WTC11 (cell line): ENCODE results near the gene SPI1. TPM values are rescaled to one million over a fixed set of nuclear protein-coding genes. Genes with fewer than 3 reads are reported as not detected.
A peak's percentile ranks its signal among the peaks of the same experiment; 100 is the strongest.

Source experiments
- CBFB ChIP-seq: sonication (generic); formaldehyde crosslinking; IDR thresholded peaks from 2 replicates; pipeline ENCODE4 v1.8.1; 2022; ENCODE audit warnings: mild to moderate bottlenecking, low read depth, missing genetic modification reagents
- CREM ChIP-seq: sonication (generic); formaldehyde crosslinking; IDR thresholded peaks from 2 replicates; pipeline ENCODE4 v1.8.1; 2022; ENCODE audit warnings: mild to moderate bottlenecking, missing genetic modification reagents, moderate library complexity
- ESRRA ChIP-seq: sonication (generic); formaldehyde crosslinking; IDR thresholded peaks from 2 replicates; pipeline ENCODE4 v1.8.1; 2022; ENCODE audit warnings: mild to moderate bottlenecking, missing genetic modification reagents, borderline replicate concordance
- GABPB1 ChIP-seq: sonication (generic); formaldehyde crosslinking; IDR thresholded peaks from 2 replicates; pipeline ENCODE4 v1.8.1; 2023; ENCODE audit warnings: mild to moderate bottlenecking, missing genetic modification reagents
- KAT7 ChIP-seq: sonication (generic); formaldehyde crosslinking; IDR thresholded peaks from 2 replicates; pipeline ENCODE4 v1.8.1; 2023; ENCODE audit warnings: missing genetic modification reagents, mild to moderate bottlenecking, borderline replicate concordance
- NR2C2 ChIP-seq: sonication (generic); formaldehyde crosslinking; IDR thresholded peaks from 2 replicates; pipeline ENCODE4 v1.8.0; 2022; ENCODE audit warnings: mild to moderate bottlenecking, missing genetic modification reagents
- NR3C1 ChIP-seq: sonication (generic); formaldehyde crosslinking; conservative IDR thresholded peaks from 2 replicates; pipeline ENCODE4 v1.8.1; 2023; ENCODE audit warnings: low read depth, mild to moderate bottlenecking, missing genetic modification reagents
- SMAD4 ChIP-seq: sonication (generic); formaldehyde crosslinking; IDR thresholded peaks from 2 replicates; pipeline ENCODE4 v1.8.0; 2022; ENCODE audit warnings: mild to moderate bottlenecking, missing genetic modification reagents
- SP1 ChIP-seq: sonication (generic); formaldehyde crosslinking; conservative IDR thresholded peaks from 2 replicates; pipeline ENCODE4 v1.8.1; 2022; ENCODE audit warnings: missing genetic modification reagents
- TEAD1 ChIP-seq: sonication (generic); formaldehyde crosslinking; IDR thresholded peaks from 2 replicates; pipeline ENCODE4 v1.8.0; 2022; ENCODE audit warnings: mild to moderate bottlenecking, missing genetic modification reagents
- ZNF138 ChIP-seq: sonication (generic); formaldehyde crosslinking; conservative IDR thresholded peaks from 2 replicates; pipeline ENCODE4 v1.8.1; 2022; ENCODE audit warnings: mild to moderate bottlenecking, moderate library complexity, missing genetic modification reagents
- total RNA-seq: library from RNA; stranded (reverse); gene quantifications from 3 replicates; pipeline ENCODE4 v1.2.3, GENCODE V29; 2021
- TF ChIP-seq, protein P1 (sequence below): sonication (generic); formaldehyde crosslinking; IDR thresholded peaks from 2 replicates; pipeline ENCODE4 v1.8.1; 2022; ENCODE audit warnings: missing genetic modification reagents, borderline replicate concordance
- TF ChIP-seq, protein P2 (sequence below): sonication (generic); formaldehyde crosslinking; IDR thresholded peaks from 2 replicates; pipeline ENCODE4 v1.8.0; 2022; ENCODE audit warnings: mild to moderate bottlenecking, missing genetic modification reagents
- TF ChIP-seq, protein P3 (sequence below): fragments of 250-450 bp; sonication (Bioruptor Pico); IDR thresholded peaks from 2 replicates; pipeline ENCODE4 v1.9.0; 2021; ENCODE audit warnings: mild to moderate bottlenecking
- TF ChIP-seq, protein P4 (sequence below): sonication (generic); formaldehyde crosslinking; IDR thresholded peaks from 2 replicates; pipeline ENCODE4 v1.8.1; 2023; ENCODE audit warnings: mild to moderate bottlenecking, missing genetic modification reagents, borderline replicate concordance
- TF ChIP-seq, protein P5 (sequence below): sonication (generic); formaldehyde crosslinking; conservative IDR thresholded peaks from 2 replicates; pipeline ENCODE4 v1.8.1; 2023; ENCODE audit warnings: mild to moderate bottlenecking, low read depth, missing genetic modification reagents, moderate library complexity
- TF ChIP-seq, protein P6 (sequence below): sonication (generic); formaldehyde crosslinking; IDR thresholded peaks from 2 replicates; pipeline ENCODE4 v1.8.1; 2022; ENCODE audit warnings: mild to moderate bottlenecking, moderate library complexity, missing genetic modification reagents
- TF ChIP-seq, protein P7 (sequence below): sonication (generic); formaldehyde crosslinking; IDR thresholded peaks from 2 replicates; pipeline ENCODE4 v1.8.1; 2022; ENCODE audit warnings: low read depth, missing genetic modification reagents, borderline replicate concordance
- TF ChIP-seq, protein P8 (sequence below): sonication (generic); formaldehyde crosslinking; IDR thresholded peaks from 2 replicates; pipeline ENCODE4 v1.8.0; 2023; ENCODE audit warnings: missing genetic modification reagents, mild to moderate bottlenecking, borderline replicate concordance

Gene SPI1
- total RNA-seq, 1 experiment from 2014 or later, result 0.59 TPM

DNA sequence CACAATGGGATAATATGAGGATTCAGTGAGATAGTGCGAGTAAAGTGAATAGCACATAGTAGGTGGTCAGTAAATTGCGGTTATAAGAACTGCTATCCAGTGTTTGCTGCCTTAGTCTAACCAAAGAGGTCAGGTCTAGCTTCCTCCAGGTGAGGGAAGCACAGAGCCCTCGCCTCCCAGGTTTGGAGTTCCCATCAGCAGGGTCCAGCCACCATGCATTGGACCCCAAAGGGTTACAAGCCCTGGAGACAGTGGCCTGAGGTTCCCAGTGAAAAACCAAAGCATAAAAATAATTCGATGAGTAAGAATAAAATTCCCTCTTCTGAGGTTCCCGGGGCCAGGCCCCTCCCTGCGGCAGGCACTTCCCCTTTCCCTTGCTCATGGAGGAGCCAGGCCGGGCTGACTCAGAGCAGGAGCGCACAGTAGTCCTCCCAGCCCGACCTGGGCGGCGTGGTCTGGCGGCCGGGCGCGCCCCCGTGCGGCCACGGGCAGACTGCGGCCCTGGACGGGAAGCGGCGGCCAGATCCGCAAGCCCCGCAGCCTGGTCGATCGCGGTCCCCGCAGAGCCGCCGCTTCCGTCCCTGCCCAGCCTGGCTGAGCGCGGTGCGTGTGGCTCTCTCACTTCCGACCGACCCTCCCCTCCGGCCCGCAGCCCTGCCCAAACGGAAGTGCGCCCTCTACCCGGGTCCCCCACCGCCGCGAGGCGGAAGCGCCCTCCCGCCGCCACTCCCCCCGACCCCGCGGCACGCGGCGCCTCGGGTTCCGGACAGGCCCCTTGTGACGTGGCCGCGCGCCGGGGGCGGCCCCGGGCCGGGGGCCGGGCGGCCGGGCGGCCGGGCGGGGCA lies 29.6 kb upstream of the SPI1 start, which contains the start of gene SLC39A13 (continued):
- peak; percentile 52; the same call in 1 of the 2 replicates for TF ChIP-seq TEAD1 (CRISPR knock-in tag)
- TF ChIP-seq, protein P1, sequence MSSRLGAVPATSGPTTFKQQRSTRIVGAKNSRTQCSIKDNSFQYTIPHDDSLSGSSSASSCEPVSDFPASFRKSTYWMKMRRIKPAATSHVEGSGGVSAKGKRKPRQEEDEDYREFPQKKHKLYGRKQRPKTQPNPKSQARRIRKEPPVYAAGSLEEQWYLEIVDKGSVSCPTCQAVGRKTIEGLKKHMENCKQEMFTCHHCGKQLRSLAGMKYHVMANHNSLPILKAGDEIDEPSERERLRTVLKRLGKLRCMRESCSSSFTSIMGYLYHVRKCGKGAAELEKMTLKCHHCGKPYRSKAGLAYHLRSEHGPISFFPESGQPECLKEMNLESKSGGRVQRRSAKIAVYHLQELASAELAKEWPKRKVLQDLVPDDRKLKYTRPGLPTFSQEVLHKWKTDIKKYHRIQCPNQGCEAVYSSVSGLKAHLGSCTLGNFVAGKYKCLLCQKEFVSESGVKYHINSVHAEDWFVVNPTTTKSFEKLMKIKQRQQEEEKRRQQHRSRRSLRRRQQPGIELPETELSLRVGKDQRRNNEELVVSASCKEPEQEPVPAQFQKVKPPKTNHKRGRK, result no peak
- TF ChIP-seq NR2C2 (CRISPR knock-in tag), result no peak
- 0 out of 2 replicates have a peak, but pooled peaks have one; percentile 82 for TF ChIP-seq ZNF138
- TF ChIP-seq, protein P2, sequence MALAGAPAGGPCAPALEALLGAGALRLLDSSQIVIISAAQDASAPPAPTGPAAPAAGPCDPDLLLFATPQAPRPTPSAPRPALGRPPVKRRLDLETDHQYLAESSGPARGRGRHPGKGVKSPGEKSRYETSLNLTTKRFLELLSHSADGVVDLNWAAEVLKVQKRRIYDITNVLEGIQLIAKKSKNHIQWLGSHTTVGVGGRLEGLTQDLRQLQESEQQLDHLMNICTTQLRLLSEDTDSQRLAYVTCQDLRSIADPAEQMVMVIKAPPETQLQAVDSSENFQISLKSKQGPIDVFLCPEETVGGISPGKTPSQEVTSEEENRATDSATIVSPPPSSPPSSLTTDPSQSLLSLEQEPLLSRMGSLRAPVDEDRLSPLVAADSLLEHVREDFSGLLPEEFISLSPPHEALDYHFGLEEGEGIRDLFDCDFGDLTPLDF (CRISPR knock-in tag), result no peak
- TF ChIP-seq, protein P3, sequence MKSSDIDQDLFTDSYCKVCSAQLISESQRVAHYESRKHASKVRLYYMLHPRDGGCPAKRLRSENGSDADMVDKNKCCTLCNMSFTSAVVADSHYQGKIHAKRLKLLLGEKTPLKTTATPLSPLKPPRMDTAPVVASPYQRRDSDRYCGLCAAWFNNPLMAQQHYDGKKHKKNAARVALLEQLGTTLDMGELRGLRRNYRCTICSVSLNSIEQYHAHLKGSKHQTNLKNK (CRISPR knock-in tag), result no peak
- peak; percentile 82; the same call in 1 of the 2 replicates for TF ChIP-seq ESRRA (CRISPR knock-in tag)
- TF ChIP-seq, protein P4, sequence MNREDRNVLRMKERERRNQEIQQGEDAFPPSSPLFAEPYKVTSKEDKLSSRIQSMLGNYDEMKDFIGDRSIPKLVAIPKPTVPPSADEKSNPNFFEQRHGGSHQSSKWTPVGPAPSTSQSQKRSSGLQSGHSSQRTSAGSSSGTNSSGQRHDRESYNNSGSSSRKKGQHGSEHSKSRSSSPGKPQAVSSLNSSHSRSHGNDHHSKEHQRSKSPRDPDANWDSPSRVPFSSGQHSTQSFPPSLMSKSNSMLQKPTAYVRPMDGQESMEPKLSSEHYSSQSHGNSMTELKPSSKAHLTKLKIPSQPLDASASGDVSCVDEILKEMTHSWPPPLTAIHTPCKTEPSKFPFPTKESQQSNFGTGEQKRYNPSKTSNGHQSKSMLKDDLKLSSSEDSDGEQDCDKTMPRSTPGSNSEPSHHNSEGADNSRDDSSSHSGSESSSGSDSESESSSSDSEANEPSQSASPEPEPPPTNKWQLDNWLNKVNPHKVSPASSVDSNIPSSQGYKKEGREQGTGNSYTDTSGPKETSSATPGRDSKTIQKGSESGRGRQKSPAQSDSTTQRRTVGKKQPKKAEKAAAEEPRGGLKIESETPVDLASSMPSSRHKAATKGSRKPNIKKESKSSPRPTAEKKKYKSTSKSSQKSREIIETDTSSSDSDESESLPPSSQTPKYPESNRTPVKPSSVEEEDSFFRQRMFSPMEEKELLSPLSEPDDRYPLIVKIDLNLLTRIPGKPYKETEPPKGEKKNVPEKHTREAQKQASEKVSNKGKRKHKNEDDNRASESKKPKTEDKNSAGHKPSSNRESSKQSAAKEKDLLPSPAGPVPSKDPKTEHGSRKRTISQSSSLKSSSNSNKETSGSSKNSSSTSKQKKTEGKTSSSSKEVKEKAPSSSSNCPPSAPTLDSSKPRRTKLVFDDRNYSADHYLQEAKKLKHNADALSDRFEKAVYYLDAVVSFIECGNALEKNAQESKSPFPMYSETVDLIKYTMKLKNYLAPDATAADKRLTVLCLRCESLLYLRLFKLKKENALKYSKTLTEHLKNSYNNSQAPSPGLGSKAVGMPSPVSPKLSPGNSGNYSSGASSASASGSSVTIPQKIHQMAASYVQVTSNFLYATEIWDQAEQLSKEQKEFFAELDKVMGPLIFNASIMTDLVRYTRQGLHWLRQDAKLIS, result no peak
- TF ChIP-seq, protein P5, sequence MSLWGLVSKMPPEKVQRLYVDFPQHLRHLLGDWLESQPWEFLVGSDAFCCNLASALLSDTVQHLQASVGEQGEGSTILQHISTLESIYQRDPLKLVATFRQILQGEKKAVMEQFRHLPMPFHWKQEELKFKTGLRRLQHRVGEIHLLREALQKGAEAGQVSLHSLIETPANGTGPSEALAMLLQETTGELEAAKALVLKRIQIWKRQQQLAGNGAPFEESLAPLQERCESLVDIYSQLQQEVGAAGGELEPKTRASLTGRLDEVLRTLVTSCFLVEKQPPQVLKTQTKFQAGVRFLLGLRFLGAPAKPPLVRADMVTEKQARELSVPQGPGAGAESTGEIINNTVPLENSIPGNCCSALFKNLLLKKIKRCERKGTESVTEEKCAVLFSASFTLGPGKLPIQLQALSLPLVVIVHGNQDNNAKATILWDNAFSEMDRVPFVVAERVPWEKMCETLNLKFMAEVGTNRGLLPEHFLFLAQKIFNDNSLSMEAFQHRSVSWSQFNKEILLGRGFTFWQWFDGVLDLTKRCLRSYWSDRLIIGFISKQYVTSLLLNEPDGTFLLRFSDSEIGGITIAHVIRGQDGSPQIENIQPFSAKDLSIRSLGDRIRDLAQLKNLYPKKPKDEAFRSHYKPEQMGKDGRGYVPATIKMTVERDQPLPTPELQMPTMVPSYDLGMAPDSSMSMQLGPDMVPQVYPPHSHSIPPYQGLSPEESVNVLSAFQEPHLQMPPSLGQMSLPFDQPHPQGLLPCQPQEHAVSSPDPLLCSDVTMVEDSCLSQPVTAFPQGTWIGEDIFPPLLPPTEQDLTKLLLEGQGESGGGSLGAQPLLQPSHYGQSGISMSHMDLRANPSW (CRISPR knock-in tag), result 0 out of 2 replicates have a peak, but pooled peaks have one; percentile 83
- TF ChIP-seq GABPB1, result peak; percentile 88
- TF ChIP-seq SP1 (CRISPR knock-in tag), result peak; percentile 93
- TF ChIP-seq, protein P6, sequence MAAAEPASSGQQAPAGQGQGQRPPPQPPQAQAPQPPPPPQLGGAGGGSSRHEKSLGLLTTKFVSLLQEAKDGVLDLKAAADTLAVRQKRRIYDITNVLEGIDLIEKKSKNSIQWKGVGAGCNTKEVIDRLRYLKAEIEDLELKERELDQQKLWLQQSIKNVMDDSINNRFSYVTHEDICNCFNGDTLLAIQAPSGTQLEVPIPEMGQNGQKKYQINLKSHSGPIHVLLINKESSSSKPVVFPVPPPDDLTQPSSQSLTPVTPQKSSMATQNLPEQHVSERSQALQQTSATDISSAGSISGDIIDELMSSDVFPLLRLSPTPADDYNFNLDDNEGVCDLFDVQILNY (CRISPR knock-in tag), result peak; percentile 72; the same call in 1 of the 2 replicates
- TF ChIP-seq NR3C1 (CRISPR knock-in tag), result 0 out of 2 replicates have a peak, but pooled peaks have one; percentile 47
- TF ChIP-seq, protein P7, sequence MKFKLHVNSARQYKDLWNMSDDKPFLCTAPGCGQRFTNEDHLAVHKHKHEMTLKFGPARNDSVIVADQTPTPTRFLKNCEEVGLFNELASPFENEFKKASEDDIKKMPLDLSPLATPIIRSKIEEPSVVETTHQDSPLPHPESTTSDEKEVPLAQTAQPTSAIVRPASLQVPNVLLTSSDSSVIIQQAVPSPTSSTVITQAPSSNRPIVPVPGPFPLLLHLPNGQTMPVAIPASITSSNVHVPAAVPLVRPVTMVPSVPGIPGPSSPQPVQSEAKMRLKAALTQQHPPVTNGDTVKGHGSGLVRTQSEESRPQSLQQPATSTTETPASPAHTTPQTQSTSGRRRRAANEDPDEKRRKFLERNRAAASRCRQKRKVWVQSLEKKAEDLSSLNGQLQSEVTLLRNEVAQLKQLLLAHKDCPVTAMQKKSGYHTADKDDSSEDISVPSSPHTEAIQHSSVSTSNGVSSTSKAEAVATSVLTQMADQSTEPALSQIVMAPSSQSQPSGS, result no peak
- TF ChIP-seq, protein P8, sequence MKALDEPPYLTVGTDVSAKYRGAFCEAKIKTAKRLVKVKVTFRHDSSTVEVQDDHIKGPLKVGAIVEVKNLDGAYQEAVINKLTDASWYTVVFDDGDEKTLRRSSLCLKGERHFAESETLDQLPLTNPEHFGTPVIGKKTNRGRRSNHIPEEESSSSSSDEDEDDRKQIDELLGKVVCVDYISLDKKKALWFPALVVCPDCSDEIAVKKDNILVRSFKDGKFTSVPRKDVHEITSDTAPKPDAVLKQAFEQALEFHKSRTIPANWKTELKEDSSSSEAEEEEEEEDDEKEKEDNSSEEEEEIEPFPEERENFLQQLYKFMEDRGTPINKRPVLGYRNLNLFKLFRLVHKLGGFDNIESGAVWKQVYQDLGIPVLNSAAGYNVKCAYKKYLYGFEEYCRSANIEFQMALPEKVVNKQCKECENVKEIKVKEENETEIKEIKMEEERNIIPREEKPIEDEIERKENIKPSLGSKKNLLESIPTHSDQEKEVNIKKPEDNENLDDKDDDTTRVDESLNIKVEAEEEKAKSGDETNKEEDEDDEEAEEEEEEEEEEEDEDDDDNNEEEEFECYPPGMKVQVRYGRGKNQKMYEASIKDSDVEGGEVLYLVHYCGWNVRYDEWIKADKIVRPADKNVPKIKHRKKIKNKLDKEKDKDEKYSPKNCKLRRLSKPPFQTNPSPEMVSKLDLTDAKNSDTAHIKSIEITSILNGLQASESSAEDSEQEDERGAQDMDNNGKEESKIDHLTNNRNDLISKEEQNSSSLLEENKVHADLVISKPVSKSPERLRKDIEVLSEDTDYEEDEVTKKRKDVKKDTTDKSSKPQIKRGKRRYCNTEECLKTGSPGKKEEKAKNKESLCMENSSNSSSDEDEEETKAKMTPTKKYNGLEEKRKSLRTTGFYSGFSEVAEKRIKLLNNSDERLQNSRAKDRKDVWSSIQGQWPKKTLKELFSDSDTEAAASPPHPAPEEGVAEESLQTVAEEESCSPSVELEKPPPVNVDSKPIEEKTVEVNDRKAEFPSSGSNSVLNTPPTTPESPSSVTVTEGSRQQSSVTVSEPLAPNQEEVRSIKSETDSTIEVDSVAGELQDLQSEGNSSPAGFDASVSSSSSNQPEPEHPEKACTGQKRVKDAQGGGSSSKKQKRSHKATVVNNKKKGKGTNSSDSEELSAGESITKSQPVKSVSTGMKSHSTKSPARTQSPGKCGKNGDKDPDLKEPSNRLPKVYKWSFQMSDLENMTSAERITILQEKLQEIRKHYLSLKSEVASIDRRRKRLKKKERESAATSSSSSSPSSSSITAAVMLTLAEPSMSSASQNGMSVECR (CRISPR knock-in tag), result peak; percentile 30; the same call in 1 of the 2 replicates
- TF ChIP-seq CBFB (CRISPR knock-in tag), result peak; percentile 98; the same call in 1 of the 2 replicates
- 0 out of 2 replicates have a peak, but pooled peaks have one; percentile 43 for TF ChIP-seq SMAD4 (CRISPR knock-in tag)
- peak; percentile 92 for TF ChIP-seq CREM (CRISPR knock-in tag)
- no peak; the same call in 1 of the 2 replicates for TF ChIP-seq KAT7 (CRISPR knock-in tag)
